ENCODE measurements around the gene CAV3. TPM values are rescaled to one million over a fixed set of nuclear protein-coding genes. Genes with fewer than 3 reads are reported as not detected.

Gene CAV3
- total RNA-seq, 1 donor = not detected

DNA sequence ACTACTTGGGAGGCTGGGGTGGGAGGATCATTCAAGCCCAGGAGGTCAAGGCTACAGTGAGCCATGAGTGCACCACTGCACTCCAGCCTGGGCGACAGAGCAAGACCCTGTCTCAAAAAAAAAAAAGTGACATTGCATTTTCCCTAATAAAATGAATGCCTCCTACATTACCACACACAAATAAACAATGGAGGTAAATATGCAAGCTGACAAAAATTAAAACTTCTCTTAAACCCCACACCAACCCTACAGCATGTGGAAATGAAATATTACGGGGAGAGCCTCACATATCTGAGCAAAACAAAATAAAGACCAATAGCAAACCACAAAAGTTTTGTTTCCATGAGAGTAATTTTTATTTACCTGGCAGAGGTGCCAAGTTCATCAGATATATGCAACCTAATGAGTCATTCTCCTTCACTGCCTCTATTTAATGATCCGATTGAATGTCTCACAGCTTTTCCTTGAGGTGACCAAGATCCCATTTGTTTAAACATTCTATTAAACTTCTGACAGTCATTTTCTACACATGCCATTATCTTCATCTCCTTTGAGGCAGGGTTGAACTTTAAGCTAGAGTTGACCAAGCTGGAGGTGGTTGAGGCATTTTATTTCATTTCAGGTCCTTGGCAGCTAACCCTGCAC lies 9.4 kb upstream of the CAV3 start:
- no peak for TF ChIP-seq CTCF (IDR thresholded peaks at IDR 0.05; ENCODE audit: extremely low read depth, low read depth, low read length)
- H3K4me3 ChIP-seq (ENCODE audit: insufficient read depth, low read length) = no peak overlapping the region
- H4K20me1 ChIP-seq (ENCODE audit: insufficient read depth, low read length) = no peaks in the 10 kb centered on the region
- H3K27ac ChIP-seq (ENCODE audit: low read depth, low read length) = no peak overlapping the region
- no peaks in the 10 kb centered on the region for H3K79me2 ChIP-seq (ENCODE audit: insufficient read depth, low read length)
- H3K4me2 ChIP-seq (ENCODE audit: insufficient read depth, low read length) = no peak overlapping the region
- no peaks in the 10 kb centered on the region for H3K9me3 ChIP-seq (ENCODE audit: low read depth, low read length)
- H2AFZ ChIP-seq (ENCODE audit: low read length) = no peak overlapping the region
- H3K27me3 ChIP-seq (ENCODE audit: insufficient read depth, low read length) = no peaks in the 10 kb centered on the region
- H3K4me1 ChIP-seq (ENCODE audit: insufficient read depth, low read length) = peaks cover 10% of the 10 kb centered on the region
- no peak for DNase-seq (ENCODE audit: insufficient read length, low spot score, missing footprints)
- H3K36me3 ChIP-seq (ENCODE audit: insufficient read depth, low read length) = no peaks in the 10 kb centered on the region

DNA sequence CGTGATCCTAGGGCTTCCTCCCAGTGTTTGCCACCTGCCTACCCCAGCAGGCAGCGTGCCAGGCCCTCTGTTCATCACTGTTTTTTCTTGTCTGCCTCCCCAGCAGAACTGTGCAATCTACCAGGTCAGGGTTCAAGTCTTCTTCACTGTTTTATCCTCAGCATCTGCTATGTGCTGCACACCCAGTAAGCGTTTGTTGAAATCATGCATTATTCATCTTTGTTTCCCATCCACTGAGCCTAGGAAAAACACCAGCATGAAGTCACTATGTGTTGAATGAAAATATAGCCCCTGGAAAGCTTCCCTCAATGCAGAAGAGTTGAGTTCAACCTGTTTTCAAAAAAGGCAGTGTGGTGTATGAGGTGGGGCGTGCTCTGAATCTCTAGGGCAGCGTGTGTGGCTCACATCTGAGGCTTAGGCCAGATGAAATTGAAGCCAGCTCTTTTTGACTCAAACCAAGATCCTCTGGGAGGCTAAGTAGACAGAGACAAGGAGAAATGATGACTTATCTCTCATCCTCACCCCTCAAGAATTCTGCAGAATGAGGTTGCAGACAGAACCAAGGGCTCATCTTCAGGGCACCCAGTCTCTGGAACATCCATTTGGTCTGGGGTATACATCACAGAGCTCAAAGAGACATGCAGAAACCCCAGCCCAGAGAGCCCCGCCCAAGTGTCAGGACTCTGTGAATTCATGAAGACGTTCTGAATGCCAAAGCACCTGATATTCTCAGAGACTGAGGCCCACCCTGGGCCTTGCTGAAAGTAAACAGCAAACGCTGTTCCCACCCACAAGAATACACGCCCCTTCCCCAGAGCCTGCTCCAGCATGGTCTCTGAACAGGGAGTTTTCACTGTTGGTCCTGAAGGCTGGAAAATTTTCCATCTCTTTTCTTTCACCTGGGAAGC lies 5.7 kb upstream of the CAV3 start:
- H3K27me3 ChIP-seq (ENCODE audit: insufficient read depth, low read length) = no peaks in the 10 kb centered on the region
- H3K79me2 ChIP-seq (ENCODE audit: insufficient read depth, low read length) = no peaks in the 10 kb centered on the region
- no peaks in the 10 kb centered on the region for H3K9me3 ChIP-seq (ENCODE audit: low read depth, low read length)
- no peak for TF ChIP-seq CTCF (IDR thresholded peaks at IDR 0.05; ENCODE audit: extremely low read depth, low read depth, low read length)
- H4K20me1 ChIP-seq (ENCODE audit: insufficient read depth, low read length) = no peaks in the 10 kb centered on the region
- H3K36me3 ChIP-seq (ENCODE audit: insufficient read depth, low read length) = no peaks in the 10 kb centered on the region
- H3K4me3 ChIP-seq (ENCODE audit: insufficient read depth, low read length) = no peak overlapping the region
- peak; percentile 81 for DNase-seq (ENCODE audit: insufficient read length, low spot score, missing footprints)
- no peak overlapping the region for H3K27ac ChIP-seq (ENCODE audit: low read depth, low read length)
- H2AFZ ChIP-seq (ENCODE audit: low read length) = no peak overlapping the region
- H3K4me1 ChIP-seq (ENCODE audit: insufficient read depth, low read length) = peaks cover 10% of the 10 kb centered on the region
- no peak overlapping the region for H3K4me2 ChIP-seq (ENCODE audit: insufficient read depth, low read length)

DNA sequence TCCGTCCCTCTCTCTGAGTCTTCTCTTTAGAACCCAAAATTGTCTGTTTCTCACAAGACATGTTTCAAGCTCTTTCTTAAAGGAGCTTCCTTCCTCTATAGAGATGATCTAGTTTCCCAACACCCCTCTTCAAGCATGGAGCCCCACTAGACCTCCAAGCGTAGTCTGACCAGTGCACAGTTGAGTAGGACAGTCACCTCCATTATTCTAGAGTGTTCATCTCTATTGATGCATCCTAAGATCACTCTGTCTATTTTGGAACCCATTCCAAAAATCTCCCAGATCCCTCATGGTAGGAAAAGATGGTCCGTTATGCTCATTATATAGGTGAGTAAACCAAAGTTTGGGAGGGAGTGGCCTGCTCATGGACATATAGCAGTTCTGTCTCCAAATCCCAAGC lies 4.1 kb upstream of the CAV3 start:
- Histone ChIP-seq H3K4me3 (ENCODE audit: insufficient read depth, low read length) (no peak overlapping the region), H3K79me2 (ENCODE audit: insufficient read depth, low read length) (no peaks in the 10 kb centered on the region), H3K27ac (ENCODE audit: low read depth, low read length) (no peak overlapping the region), H3K4me1 (ENCODE audit: insufficient read depth, low read length) (peaks cover 10% of the 10 kb centered on the region), H3K36me3 (ENCODE audit: insufficient read depth, low read length) (no peaks in the 10 kb centered on the region), H4K20me1 (ENCODE audit: insufficient read depth, low read length) (no peaks in the 10 kb centered on the region), H3K27me3 (ENCODE audit: insufficient read depth, low read length) (no peaks in the 10 kb centered on the region), H3K9me3 (ENCODE audit: low read depth, low read length) (no peaks in the 10 kb centered on the region), H2AFZ (ENCODE audit: low read length) (no peak overlapping the region), H3K4me2 (ENCODE audit: insufficient read depth, low read length) (no peak overlapping the region)
- TF ChIP-seq CTCF (IDR thresholded peaks at IDR 0.05; ENCODE audit: extremely low read depth, low read depth, low read length) = no peak
- no peak for DNase-seq (ENCODE audit: insufficient read length, low spot score, missing footprints)

DNA sequence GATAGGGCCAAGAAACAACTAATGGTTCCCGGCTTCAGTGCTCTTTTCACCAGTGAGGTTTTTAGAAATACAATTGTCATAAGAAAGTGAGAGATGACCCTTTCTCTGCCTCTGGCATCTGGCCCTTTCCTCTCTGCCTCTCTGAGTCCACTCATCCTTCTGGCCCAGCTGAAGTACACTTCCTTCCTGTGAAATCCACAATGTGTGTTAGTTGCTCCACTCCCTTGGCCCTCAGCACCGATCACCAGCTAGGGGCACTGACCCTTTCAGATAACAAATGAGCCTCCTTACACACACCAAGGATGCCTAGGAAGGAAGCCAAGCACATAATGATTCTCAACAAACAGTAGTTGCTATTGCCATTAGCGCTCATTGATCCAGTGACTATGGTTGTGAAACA lies 2.9 kb upstream of the CAV3 start:
- Histone ChIP-seq H3K4me3 (ENCODE audit: insufficient read depth, low read length) (no peak overlapping the region), H3K4me2 (ENCODE audit: insufficient read depth, low read length) (no peak overlapping the region), H2AFZ (ENCODE audit: low read length) (no peak overlapping the region), H3K36me3 (ENCODE audit: insufficient read depth, low read length) (no peaks in the 10 kb centered on the region), H3K9me3 (ENCODE audit: low read depth, low read length) (no peaks in the 10 kb centered on the region), H3K4me1 (ENCODE audit: insufficient read depth, low read length) (peaks cover 10% of the 10 kb centered on the region), H3K27ac (ENCODE audit: low read depth, low read length) (no peak overlapping the region), H4K20me1 (ENCODE audit: insufficient read depth, low read length) (no peaks in the 10 kb centered on the region), H3K27me3 (ENCODE audit: insufficient read depth, low read length) (no peaks in the 10 kb centered on the region), H3K79me2 (ENCODE audit: insufficient read depth, low read length) (no peaks in the 10 kb centered on the region)
- TF ChIP-seq CTCF (IDR thresholded peaks at IDR 0.05; ENCODE audit: extremely low read depth, low read depth, low read length) = no peak
- peak; percentile 74 for DNase-seq (ENCODE audit: insufficient read length, low spot score, missing footprints)

All from osteoblast (primary cell).